Natural killer cell (primary cell): ENCODE results near the gene CAPN1. TPM values are rescaled to one million over a fixed set of nuclear protein-coding genes. Genes with fewer than 3 reads are reported as not detected.

Experiments
- ATAC-seq, 3 donors: fragments of 150-1000 bp in 2 of 3; fragments of 200-7000 bp in 1 of 3; cut with Tn5 transposase; 1 replicate in 1 of 3; 2 replicates in 2 of 3; pipeline ENCODE4 v1.10.0; 2021; ENCODE audit warnings: mild to moderate bottlenecking in 2 of 3, moderate library complexity in 2 of 3
- DNase-seq, 2 donors: peaks; one replicate each; pipeline versions ENCODE4 v3.0.0 to v3.0.0-alpha.2; 2013 to 2021; ENCODE audit warnings: mixed read lengths in 1 of 2
- H3K27ac ChIP-seq: one replicate; pipeline ENCODE4 v1.5.1; 2013; ENCODE audit warnings: mild to moderate bottlenecking, low read length
- H3K27me3 ChIP-seq: one replicate; pipeline ENCODE4 v1.6.1; 2013; ENCODE audit warnings: low read length; ENCODE audit not compliant: control insufficient read depth, insufficient read depth
- H3K36me3 ChIP-seq: one replicate; pipeline ENCODE4 v1.6.1; 2013; ENCODE audit warnings: low read length; ENCODE audit not compliant: control insufficient read depth, insufficient read depth
- H3K4me1 ChIP-seq: one replicate; pipeline ENCODE4 v1.6.1; 2013; ENCODE audit warnings: low read length; ENCODE audit not compliant: control insufficient read depth, insufficient read depth
- H3K4me3 ChIP-seq: one replicate; pipeline ENCODE4 v1.5.1; 2013; ENCODE audit warnings: low read length
- H3K9me3 ChIP-seq: one replicate; pipeline ENCODE4 v1.6.1; 2013; ENCODE audit warnings: low read length; ENCODE audit not compliant: control insufficient read depth, insufficient read depth
- H3K27ac Mint-ChIP-seq, 2 donors: one replicate each; pipeline ENCODE4 v1.8.0; 2022; ENCODE audit warnings: mild to moderate bottlenecking in 2 of 2, mixed read lengths in 2 of 2, moderate library complexity in 1 of 2
- H3K27me3 Mint-ChIP-seq, 2 donors: one replicate each; pipeline ENCODE4 v1.8.0; 2022; ENCODE audit warnings: low read depth in 2 of 2, mixed read lengths in 2 of 2
- H3K36me3 Mint-ChIP-seq: one replicate; pipeline ENCODE4 v1.8.0; 2022; ENCODE audit warnings: mixed read lengths
- H3K4me1 Mint-ChIP-seq, 2 donors: one replicate each; pipeline ENCODE4 v1.8.0; 2022; ENCODE audit warnings: mixed read lengths in 2 of 2
- H3K4me3 Mint-ChIP-seq: one replicate; pipeline ENCODE4 v1.8.0; 2022; ENCODE audit warnings: mild to moderate bottlenecking, moderate library complexity, mixed read lengths
- H3K9me3 Mint-ChIP-seq, 2 donors: one replicate each; pipeline ENCODE4 v1.8.0; 2022; ENCODE audit warnings: mixed read lengths in 2 of 2
- WGBS: methylation state at CpG from one replicate; pipeline ENCODE4 v1.1.7; 2013; ENCODE audit warnings: missing lambda C conversion rate; ENCODE audit not compliant: insufficient coverage; 5-methylcytosine and 5-hydroxymethylcytosine counted together
- intact Hi-C: fragments of 100-400 bp; cut with micrococcal nuclease; formaldehyde crosslinking; loops from one replicate; pipeline ENCODE4 v1.14.2; 2022
- total RNA-seq, 4 donors: library from RNA; stranded (reverse); fragments of 120-200 nt in 1 of 4; gene quantifications; one replicate each; pipeline versions ENCODE4 v1.2.3 to v1.2.4, GENCODE V29; 2013 to 2022
- TF ChIP-seq, protein P1 (sequence below): fragments of 200-600 bp; IDR thresholded peaks from one replicate; pipeline ENCODE4 v1.8.0; 2022; ENCODE audit warnings: antibody characterized with exemption

Gene CAPN1
- total RNA-seq, 3 donors from 2014 or later (not counting 1 experiment from before 2014, with no cell fraction given): 211 to 256 (median 229) TPM

DNA sequence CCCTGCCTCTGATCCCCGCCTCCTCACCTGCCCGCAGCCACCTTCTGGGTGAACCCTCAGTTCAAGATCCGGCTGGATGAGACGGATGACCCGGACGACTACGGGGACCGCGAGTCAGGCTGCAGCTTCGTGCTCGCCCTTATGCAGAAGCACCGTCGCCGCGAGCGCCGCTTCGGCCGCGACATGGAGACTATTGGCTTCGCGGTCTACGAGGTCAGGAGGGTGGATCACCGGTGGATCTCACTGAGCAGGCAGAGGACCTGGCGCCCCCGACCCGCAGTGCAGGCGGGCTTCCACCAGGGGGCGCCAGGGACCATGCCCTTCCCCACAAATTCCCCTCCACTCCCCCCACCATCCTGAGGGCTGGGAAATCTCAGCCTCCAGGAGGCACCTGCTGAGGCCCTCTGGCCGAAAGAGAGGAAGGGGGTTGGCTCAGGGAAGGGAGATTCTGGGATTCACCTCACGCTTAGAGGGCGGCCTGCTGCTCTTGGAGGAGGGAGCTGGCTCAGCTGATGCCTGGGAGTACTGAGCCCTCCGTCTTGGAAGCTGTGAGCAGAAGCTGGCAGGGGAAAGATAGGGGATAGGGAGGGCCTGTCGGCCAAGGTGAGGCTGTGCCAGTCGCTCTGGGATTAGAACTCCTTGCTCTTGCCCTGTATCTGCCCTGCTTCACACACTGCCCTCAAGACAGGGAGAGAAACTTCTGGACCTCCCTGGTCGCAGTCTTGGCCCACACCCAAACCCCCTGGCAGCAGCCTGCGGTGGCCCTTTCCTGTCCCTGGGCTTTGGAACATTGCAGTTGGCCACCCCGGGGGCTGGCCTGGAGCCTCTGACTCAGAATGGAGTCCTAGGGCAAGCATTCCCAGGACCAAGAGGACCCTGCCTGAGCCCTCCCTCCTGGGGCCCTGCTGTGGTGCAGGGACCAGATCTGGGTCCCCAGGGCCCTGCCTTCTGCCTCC lies 23.2 kb downstream of the CAPN1 start:
- Mint-ChIP-seq H3K4me3 (no peak overlapping the region), H3K36me3 (peaks cover 8% of the 10 kb centered on the region), H3K4me1 (peaks cover 11% of the 10 kb centered on the region in 2 donors), H3K9me3 (no peaks in the 10 kb centered on the region), H3K27ac (no peak overlapping the region), H3K27me3 (no peaks in the 10 kb centered on the region)
- H3K36me3 ChIP-seq: peaks cover 60% of the 10 kb centered on the region
- no peaks in the 10 kb centered on the region for H3K27me3 ChIP-seq
- intact Hi-C loops: loop anchor here (1.0 to 5.0 kb wide), 2 partner anchors 110 to 127 kb away; partner anchors contain the start of gene DPF2
- peak; percentile 57 to 70 for DNase-seq
- 68% methylated on average over 38 of the region's 38 CpGs for WGBS
- H3K27ac ChIP-seq: no peak overlapping the region
- peaks cover 2% of the 10 kb centered on the region for H3K4me1 ChIP-seq
- TF ChIP-seq, protein P1, sequence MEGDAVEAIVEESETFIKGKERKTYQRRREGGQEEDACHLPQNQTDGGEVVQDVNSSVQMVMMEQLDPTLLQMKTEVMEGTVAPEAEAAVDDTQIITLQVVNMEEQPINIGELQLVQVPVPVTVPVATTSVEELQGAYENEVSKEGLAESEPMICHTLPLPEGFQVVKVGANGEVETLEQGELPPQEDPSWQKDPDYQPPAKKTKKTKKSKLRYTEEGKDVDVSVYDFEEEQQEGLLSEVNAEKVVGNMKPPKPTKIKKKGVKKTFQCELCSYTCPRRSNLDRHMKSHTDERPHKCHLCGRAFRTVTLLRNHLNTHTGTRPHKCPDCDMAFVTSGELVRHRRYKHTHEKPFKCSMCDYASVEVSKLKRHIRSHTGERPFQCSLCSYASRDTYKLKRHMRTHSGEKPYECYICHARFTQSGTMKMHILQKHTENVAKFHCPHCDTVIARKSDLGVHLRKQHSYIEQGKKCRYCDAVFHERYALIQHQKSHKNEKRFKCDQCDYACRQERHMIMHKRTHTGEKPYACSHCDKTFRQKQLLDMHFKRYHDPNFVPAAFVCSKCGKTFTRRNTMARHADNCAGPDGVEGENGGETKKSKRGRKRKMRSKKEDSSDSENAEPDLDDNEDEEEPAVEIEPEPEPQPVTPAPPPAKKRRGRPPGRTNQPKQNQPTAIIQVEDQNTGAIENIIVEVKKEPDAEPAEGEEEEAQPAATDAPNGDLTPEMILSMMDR: peak; percentile 96
- H3K4me3 ChIP-seq: no peak overlapping the region
- ATAC-seq: peak; percentile 78 to 82 (median 78)
- no peaks in the 10 kb centered on the region for H3K9me3 ChIP-seq

DNA sequence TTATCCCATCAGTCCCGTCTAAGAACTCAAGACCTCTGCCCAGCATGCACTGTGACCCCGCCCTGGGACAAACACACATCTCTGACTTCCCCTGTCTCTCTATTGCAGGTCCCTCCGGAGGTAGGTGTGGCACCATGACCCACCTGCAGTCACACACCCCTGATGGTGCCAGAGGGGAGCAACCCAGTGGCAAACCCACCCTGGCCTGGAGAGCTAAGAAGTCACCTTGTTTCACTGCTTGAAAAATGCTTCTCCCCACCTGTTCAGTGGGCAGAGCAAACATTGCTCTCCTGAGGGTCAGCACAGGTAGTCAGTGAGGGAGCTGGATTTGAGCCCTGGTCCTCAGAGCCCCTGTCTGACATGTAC lies 23.9 kb downstream of the CAPN1 start:
- H3K27ac ChIP-seq: no peak overlapping the region
- H3K27ac Mint-ChIP-seq: no peak overlapping the region
- peaks cover 8% of the 10 kb centered on the region for H3K36me3 Mint-ChIP-seq
- WGBS: 87% methylated on average over 3 of the region's 3 CpGs
- DNase-seq: no peak
- ATAC-seq: no peak
- no peaks in the 10 kb centered on the region for H3K27me3 ChIP-seq
- H3K4me1 Mint-ChIP-seq: peaks cover 11% of the 10 kb centered on the region in 2 donors
- H3K9me3 ChIP-seq: no peaks in the 10 kb centered on the region
- H3K4me3 Mint-ChIP-seq: no peak overlapping the region
- no peaks in the 10 kb centered on the region for H3K27me3 Mint-ChIP-seq
- TF ChIP-seq, protein P1: no peak
- H3K36me3 ChIP-seq: peaks cover 62% of the 10 kb centered on the region
- H3K9me3 Mint-ChIP-seq: no peaks in the 10 kb centered on the region
- intact Hi-C loops: no loop called here
- peaks cover 2% of the 10 kb centered on the region for H3K4me1 ChIP-seq
- no peak overlapping the region for H3K4me3 ChIP-seq

DNA sequence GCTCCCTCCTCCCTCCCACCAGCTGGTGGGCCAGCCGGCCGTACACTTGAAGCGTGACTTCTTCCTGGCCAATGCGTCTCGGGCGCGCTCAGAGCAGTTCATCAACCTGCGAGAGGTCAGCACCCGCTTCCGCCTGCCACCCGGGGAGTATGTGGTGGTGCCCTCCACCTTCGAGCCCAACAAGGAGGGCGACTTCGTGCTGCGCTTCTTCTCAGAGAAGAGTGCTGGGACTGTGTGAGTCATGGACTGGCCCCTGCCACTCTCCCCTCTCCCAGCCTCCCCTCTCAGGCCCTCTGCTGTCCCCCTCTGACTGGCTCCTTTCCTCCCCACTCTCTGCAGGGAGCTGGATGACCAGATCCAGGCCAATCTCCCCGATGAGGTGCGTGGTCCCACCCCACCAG lies 24.7 kb downstream of the CAPN1 start:
- Mint-ChIP-seq H3K27me3 (no peaks in the 10 kb centered on the region), H3K4me1 (peaks cover 11% of the 10 kb centered on the region in 2 donors), H3K27ac (no peak overlapping the region), H3K9me3 (no peaks in the 10 kb centered on the region), H3K36me3 (peaks cover 8% of the 10 kb centered on the region), H3K4me3 (no peak overlapping the region)
- Histone ChIP-seq H3K4me3 (no peak overlapping the region), H3K36me3 (peaks cover 69% of the 10 kb centered on the region), H3K4me1 (peaks cover 2% of the 10 kb centered on the region), H3K9me3 (no peaks in the 10 kb centered on the region), H3K27me3 (no peaks in the 10 kb centered on the region), H3K27ac (no peak overlapping the region)
- TF ChIP-seq, protein P1: no peak
- 97% methylated on average over 17 of the region's 17 CpGs for whole genome bisulfite sequencing
- intact Hi-C loops: no loop called here
- DNase-seq (no peak), ATAC-seq (no peak)
